Suprapubic skin (tissue), 4 donors: ENCODE data around the gene JDP2. TPM values are rescaled to one million over a fixed set of nuclear protein-coding genes. Genes with fewer than 3 reads are reported as not detected.

ENCODE experiments used
- DNase-seq, 2 donors: peaks; one replicate each; pipeline ENCODE4 v3.0.0-alpha.2; 2019; ENCODE audit warnings: low spot score in 2 of 2
- H3K27ac ChIP-seq: fragments of 200-600 bp; sonication (generic); one replicate; pipeline ENCODE4 v1.5.1; 2019
- H3K27me3 ChIP-seq: fragments of 200-600 bp; sonication (generic); one replicate; pipeline ENCODE4 v1.5.1; 2019
- H3K36me3 ChIP-seq: fragments of 200-600 bp; sonication (generic); one replicate; pipeline ENCODE4 v1.5.1; 2019
- H3K4me1 ChIP-seq: fragments of 200-600 bp; sonication (generic); one replicate; pipeline ENCODE4 v1.5.1; 2019
- H3K4me3 ChIP-seq: fragments of 200-600 bp; sonication (generic); one replicate; pipeline ENCODE4 v1.5.1; 2019; ENCODE audit warnings: mild to moderate bottlenecking
- H3K9me3 ChIP-seq: fragments of 200-600 bp; sonication (generic); one replicate; pipeline ENCODE4 v1.5.1; 2019
- EP300 ChIP-seq: sonication (generic); formaldehyde crosslinking; IDR thresholded peaks from one replicate; pipeline ENCODE4 v1.6.1; 2017; ENCODE audit warnings: antibody characterized with exemption
- POLR2A ChIP-seq, 2 donors: fragments of 450-650 bp; IDR thresholded peaks; one replicate each; pipeline ENCODE4 v1.6.1; 2017; ENCODE audit warnings: antibody characterized with exemption in 2 of 2, mild to moderate bottlenecking in 2 of 2, moderate library complexity in 2 of 2
- POLR2AphosphoS5 ChIP-seq, 3 donors: sonication (generic); formaldehyde crosslinking; IDR thresholded peaks; one replicate each; pipeline ENCODE4 v1.6.1; 2017; ENCODE audit warnings: antibody characterized with exemption in 3 of 3
- WGBS: methylation state at CpG from one replicate; pipeline ENCODE4 v1.1.5; 2018; 5-methylcytosine and 5-hydroxymethylcytosine counted together
- total RNA-seq, 4 donors: library from RNA; depleted of rRNA; stranded (reverse); fragments of >200 nt; gene quantifications; one replicate each; pipeline ENCODE4 v1.1.0, GENCODE V29; 2016
- TF ChIP-seq, protein P1 (sequence below), 2 donors: fragments of 200-600 bp in 1 of 2; fragments of 450-650 bp in 1 of 2; sonication (generic) in 1 of 2; IDR thresholded peaks; one replicate each; pipeline ENCODE4 v1.5.1; 2016 to 2019; ENCODE audit warnings: antibody characterized with exemption in 2 of 2, mild to moderate bottlenecking in 1 of 2, moderate library complexity in 1 of 2

Gene JDP2
- total RNA-seq, 4 donors from 2014 or later = 36.0 to 72.7 (median 50.4) TPM

DNA sequence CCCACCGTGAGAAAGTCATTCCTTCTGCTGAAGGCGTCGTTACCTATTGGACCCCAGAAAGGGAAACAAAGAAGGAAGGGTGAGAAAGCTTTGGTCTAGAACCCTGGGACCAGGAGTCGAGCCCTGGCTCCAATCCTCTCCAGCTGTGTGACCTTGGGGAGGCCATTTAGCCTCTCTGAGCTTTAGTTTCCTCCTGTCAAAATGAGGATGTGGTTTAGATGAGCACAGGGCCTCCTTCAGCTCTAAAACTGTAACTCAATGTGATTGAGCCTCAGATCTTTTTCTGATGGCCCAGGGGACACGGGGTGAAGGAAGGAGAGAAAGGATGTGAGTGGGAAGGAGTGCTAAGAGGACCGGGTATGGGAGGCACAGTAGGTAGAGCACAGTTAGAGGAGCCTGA, 7.7 kb downstream of the JDP2 start:
- no peak overlapping the region for H3K27ac ChIP-seq
- H3K4me3 ChIP-seq = no peak overlapping the region
- H3K4me1 ChIP-seq = peaks cover 30% of the 10 kb centered on the region
- 86% methylated on average over 6 of the region's 6 CpGs for WGBS
- no peaks in the 10 kb centered on the region for H3K9me3 ChIP-seq
- peaks cover 34% of the 10 kb centered on the region for H3K36me3 ChIP-seq
- no peaks in the 10 kb centered on the region for H3K27me3 ChIP-seq
- no peak for TF ChIP-seq POLR2A (IDR thresholded peaks at IDR 0.05)
- TF ChIP-seq, protein P1, sequence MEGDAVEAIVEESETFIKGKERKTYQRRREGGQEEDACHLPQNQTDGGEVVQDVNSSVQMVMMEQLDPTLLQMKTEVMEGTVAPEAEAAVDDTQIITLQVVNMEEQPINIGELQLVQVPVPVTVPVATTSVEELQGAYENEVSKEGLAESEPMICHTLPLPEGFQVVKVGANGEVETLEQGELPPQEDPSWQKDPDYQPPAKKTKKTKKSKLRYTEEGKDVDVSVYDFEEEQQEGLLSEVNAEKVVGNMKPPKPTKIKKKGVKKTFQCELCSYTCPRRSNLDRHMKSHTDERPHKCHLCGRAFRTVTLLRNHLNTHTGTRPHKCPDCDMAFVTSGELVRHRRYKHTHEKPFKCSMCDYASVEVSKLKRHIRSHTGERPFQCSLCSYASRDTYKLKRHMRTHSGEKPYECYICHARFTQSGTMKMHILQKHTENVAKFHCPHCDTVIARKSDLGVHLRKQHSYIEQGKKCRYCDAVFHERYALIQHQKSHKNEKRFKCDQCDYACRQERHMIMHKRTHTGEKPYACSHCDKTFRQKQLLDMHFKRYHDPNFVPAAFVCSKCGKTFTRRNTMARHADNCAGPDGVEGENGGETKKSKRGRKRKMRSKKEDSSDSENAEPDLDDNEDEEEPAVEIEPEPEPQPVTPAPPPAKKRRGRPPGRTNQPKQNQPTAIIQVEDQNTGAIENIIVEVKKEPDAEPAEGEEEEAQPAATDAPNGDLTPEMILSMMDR (IDR thresholded peaks at IDR 0.05) = no peak
- no peak for TF ChIP-seq EP300
- TF ChIP-seq POLR2AphosphoS5 (IDR thresholded peaks at IDR 0.05) = no peak
- peak; percentile 11 to 21 for DNase-seq

DNA sequence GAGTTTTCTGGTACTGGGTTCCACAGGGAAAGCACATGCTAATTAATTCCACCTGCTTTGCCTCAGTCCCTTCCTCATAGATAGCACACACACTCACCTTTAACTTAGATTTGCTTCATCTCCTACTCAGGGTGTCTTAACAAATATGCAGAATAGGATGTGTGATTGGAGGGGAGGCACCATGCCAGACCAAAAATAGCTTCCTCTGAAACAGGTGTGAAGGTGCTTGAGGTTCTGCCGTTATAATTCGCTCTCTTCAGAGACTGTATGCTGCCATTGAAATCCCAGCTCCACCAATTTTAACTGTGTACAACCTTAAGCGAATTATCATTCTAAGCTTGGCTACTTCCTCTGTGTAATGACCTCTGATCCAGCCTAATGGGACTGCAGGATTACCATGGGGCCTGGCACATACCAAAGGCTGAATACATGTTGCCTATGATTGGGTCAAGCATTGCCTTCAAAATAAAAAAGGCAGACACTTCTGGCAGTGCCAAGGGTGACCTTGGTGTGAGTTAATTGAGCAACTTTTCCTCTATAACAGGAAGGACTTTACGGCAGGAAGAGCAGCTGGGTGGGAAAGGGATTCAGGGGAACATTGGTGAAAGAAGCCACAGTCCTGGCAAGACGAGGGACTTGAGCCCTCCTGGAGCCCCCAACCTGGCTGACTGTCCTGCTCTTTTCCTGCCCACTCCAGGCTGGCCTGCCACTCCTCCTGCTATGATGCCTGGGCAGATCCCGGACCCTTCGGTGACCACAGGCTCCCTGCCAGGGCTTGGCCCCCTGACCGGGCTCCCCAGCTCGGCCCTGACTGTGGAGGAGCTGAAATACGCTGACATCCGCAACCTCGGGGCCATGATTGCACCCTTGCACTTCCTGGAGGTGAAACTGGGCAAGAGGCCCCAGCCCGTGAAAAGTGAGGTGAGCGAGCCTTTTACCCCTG, 9.7 kb downstream of the JDP2 start:
- H3K9me3 ChIP-seq = no peaks in the 10 kb centered on the region
- no peak for TF ChIP-seq EP300
- no peak for TF ChIP-seq POLR2AphosphoS5 (IDR thresholded peaks at IDR 0.05)
- no peak for TF ChIP-seq POLR2A (IDR thresholded peaks at IDR 0.05)
- TF ChIP-seq, protein P1 (IDR thresholded peaks at IDR 0.05) = no peak
- DNase-seq = no peak
- peaks cover 43% of the 10 kb centered on the region for H3K36me3 ChIP-seq
- WGBS = 77% methylated on average over 7 of the region's 14 CpGs
- H3K27ac ChIP-seq = no peak overlapping the region
- H3K4me3 ChIP-seq = no peak overlapping the region
- peaks cover 34% of the 10 kb centered on the region for H3K4me1 ChIP-seq
- no peaks in the 10 kb centered on the region for H3K27me3 ChIP-seq

DNA sequence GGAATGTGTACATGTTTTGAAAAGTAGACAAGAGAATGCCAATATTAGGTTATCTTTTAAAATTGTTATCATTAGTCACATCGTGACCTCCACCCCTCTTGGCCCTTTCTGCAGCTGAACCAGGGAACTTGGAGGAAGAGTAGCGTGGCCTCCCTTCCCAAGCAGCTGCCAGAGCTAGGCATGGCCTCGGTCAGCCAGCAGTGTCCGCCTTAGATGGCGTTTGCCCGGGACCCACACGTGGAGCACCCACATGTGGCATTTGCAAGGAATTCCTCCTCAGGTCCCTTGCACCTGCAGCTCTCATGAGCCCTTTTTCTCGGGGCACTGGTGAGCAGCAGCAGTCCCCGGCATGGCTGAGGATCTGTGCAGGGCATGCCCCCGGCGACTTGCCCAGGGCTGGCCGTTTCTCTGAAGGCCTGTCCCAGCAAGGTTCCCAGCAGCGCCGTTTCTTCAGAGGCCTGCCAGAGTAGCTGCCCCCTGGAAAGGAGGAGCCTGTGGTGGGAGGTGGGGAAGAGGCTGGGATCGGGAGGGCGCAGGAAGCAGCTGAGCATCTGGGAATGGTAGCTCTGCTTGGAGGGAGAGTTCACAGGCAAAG, 10.8 kb downstream of the JDP2 start:
- Histone ChIP-seq H3K4me1 (peaks cover 38% of the 10 kb centered on the region), H3K4me3 (no peak overlapping the region), H3K9me3 (no peaks in the 10 kb centered on the region), H3K27me3 (no peaks in the 10 kb centered on the region), H3K27ac (no peak overlapping the region), H3K36me3 (peaks cover 46% of the 10 kb centered on the region)
- WGBS = 84% methylated on average over 16 of the region's 16 CpGs
- no peak for DNase-seq
- TF ChIP-seq POLR2A (IDR thresholded peaks at IDR 0.05) (no peak), EP300 (no peak), POLR2AphosphoS5 (IDR thresholded peaks at IDR 0.05) (no peak)
- TF ChIP-seq, protein P1 (IDR thresholded peaks at IDR 0.05) = no peak

DNA sequence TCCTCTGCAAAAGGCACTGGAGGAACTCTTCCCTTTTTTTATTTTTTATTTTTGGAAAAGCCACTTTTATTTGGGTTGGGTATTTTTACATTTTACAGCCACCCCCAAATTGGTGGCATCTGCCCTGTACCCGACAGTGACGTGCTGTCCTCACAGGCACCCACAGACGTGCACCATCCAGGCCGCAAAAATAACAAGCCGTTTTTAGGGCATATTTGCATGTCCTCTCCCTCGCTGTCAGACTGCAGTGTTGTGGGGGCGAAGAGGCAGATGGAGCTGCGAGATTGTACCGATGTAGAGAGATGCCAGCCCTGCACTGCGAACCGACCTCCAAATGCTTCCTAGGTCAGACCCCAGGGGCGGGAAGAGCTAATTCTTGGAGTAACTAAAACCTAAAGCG, 12.2 kb downstream of the JDP2 start:
- Histone ChIP-seq H3K4me1 (peaks cover 45% of the 10 kb centered on the region), H3K27me3 (no peaks in the 10 kb centered on the region), H3K4me3 (no peak overlapping the region), H3K36me3 (peaks cover 42% of the 10 kb centered on the region), H3K27ac (no peak overlapping the region), H3K9me3 (no peaks in the 10 kb centered on the region)
- 88% methylated on average over 13 of the region's 13 CpGs for WGBS
- DNase-seq = no peak
- TF ChIP-seq POLR2A (IDR thresholded peaks at IDR 0.05) (no peak), EP300 (no peak), POLR2AphosphoS5 (IDR thresholded peaks at IDR 0.05) (no peak)
- TF ChIP-seq, protein P1 (IDR thresholded peaks at IDR 0.05) = no peak
